ENCODE data around the gene DHCR24.

The DHCR24 gene

GRCh38 chr1:54844564-54844963 is 42.4 kb downstream of the DHCR24 start:
- DNase-seq, result no peak

DNA sequence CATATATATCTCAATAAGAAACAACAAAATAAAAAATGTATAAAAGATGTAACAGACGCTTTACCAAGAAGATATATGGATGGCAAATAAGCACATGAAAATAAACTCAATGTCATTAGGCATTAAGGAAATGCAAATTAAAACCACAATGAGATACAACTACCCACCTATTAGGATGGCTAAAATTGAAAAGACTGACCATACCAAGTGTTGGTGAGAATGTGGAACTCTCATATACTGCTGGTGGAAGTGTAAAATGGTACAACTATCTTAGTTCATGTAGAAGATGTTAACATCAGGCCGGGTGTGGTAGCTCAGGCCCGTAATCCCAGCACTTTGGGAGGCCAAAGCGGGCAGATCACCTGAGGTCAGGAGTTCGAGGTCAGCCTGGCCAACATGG is 43.5 kb downstream of the DHCR24 start:
- no peak for DNase-seq

DNA sequence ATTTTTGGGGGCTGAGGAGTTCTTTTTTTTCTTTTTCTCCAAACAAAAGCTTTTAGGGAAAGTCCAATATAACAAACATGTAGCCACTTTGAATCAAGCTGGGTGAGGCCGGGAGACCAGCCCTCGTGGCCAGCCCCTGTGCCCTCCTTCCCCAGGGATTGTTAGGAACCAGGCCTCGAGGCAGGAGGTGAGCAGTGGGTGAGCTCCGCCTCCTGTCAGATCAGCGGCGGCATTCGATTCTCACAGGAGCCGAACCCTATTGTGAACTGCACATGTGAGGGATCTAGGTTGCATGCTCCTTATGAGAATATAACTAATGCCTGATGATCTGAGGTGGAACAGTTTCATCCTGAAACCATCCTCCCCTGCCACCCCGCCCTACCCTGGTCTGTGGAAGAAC is 44.0 kb downstream of the DHCR24 start:
- no peak for DNase-seq

- DNase-seq, result no peak
These were observed 44.6 kb downstream of the DHCR24 start for GRCh38 chr1:54842206-54842915.

DNA sequence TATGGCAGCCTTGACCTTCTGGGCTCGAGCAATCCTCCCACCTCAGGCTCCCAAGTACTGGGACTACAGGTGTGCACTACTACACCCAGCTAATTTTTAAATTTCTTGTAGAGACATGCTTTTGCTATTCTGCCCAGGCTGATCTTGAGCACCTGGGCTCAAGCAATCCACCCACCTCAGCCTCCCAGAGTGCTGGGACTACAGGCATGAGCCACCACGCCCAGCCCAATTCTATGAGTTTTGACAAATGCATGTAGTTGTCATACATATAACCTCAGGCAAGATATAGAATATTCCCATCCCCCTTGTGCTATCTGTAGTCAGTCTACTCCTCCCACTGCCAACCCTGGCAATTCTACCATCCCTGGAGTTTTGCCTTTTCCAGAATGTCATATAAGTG is 47.2 kb downstream of the DHCR24 start:
- DNase-seq, result no peak

DNA sequence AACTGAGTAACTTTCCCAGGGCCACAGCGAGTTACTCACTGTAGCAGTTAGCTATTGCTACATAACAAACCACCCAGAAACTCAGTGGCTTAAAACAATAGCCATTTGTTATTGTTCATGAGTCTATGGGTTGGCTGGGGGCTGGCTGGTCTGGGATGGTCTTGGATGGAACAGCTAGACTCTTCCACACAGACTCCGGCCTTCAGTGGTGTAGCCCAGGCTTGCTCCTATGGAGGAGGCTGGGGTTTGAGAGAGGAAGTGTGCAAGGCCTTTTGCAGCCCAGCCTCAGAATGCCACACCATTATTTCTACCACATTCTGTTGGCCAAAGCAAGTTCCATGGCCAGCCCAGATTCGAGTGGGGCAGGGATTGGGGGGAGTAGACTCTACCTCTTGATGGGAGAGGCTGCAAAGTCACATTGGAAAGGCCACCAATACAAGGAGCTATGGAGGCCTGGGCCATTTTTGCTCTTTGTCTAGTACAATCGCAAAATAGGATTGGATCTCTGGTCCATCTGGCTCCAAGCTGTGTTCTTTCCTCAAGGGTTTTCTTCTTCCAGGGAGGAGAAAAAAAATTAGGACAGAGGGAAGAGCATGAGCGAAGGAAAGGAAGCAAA is 48.3 kb downstream of the DHCR24 start:
- no peak for DNase-seq

DNA sequence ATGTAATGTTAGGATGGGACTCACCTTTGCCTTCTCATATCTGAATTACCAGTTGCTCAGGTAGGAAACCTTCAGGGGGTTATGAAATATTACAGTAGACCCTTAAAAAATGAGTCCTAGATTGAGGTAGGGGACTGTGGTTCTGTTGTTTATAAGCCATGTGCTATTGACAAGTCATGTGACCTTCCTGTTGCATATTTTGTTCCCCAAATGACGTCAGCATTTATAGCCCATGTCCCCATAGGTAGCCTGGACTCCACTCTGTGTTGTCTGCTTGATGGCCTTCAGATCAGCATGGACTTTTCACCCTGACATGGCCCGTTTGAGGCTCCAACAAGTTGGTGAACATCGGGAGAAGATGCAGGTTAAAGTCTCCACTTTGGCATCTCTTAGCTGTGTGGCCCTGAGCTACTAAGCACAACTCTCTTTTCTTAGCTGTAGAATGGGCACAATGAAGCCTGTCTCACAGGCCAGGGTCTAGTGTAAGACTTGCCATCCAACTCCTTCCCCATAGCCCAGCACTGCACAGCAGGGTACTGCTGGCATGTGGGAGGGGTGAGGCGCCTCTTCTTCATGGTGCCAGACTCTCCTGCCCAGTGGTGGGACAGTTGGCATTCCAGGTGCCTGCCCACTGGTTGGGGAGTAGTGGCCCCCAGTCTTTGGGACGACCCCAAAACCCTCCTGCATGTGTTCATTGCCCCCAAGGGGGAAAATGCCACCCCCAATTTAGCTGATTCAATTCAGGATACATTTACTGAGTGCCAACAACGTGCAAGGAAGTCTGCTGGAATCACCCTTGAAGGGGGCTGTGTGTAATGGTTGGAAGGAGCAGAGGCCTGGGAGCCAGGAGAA is 49.8 kb downstream of the DHCR24 start:
- DNase-seq, result no peak

GRCh38 chr1:54836594-54836993 is 50.4 kb downstream of the DHCR24 start:
- DNase-seq, result no peak

GRCh38 chr1:54835970-54836369 is 51.0 kb downstream of the DHCR24 start:
- DNase-seq, result peak; percentile 32

- DNase-seq, result no peak
These were observed 51.7 kb downstream of the DHCR24 start for GRCh38 chr1:54835131-54835898.

DNA sequence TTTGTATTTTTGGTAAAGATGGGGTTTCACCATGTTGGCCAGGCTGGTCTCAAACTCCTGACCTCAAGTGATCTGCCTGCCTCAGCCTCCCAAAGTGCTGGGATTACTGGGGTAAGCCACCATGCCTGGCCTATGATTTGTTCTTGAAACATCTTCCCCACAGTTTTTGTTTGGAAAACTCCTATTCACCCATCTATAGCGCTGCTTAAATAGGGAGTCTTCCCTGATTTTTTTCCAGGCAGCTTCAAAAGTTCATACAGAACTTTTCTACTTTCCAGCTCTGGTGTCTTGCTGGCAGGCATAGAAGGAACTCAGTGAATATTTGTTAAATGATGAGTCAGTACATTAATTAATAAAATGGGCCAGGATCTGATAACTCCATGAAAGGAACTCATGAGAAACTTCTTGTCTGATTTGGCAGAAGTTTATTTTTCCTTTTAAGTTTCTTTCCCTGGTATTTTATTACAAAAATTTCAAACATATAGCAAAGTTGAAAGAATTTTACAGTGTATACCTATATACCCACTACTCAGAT is 52.9 kb downstream of the DHCR24 start:
- no peak for DNase-seq

DNA sequence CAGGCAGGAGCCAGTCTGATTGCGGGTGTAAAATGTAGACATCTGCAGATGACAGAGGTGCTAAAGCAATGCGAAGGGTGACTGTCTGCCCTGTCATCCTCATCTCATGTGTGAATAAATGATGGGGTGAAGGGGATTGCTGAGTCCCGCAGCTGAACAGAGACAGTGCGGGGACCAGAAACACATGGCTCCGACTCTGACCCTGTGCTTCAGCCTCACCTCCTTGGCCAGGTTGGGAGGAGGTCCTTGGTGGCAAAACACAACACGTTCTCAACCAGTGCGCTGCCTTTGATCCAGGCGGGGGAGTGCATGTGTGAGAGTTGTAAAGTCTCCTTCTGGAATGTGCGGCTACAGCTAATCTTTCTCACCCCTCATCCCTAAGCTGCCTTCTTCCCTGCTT is 53.9 kb downstream of the DHCR24 start:
- no peak for DNase-seq

DNA sequence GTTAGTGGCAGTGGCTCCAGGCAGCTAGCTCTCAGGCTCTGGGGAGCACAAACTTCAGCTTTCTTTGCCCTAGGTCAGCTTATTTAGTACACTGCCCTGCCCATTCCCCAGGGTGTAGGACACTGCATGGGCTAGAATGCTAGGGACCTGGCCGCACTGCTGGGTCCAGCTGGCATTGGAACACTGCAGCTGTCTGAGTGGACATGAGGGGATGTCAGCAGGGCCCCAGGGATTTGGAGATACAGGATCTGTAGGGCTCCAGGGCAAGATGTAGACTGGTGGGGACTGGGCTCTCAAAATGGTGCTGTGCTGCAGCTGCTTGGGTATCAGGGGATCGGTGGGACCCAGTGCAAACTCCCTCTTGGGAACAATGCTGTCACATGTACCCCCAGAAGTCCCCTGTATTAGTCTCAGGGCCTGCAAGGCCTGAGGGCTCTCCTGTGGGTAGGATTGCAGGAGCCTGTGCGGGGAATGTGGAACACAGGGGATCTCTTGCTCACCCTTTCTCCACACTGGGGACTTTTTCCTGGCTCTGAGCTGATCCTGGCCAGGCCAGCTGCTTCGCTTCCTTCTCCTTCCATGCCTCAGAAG is 60.7 kb downstream of the DHCR24 start:
- DNase-seq, result no peak

DNA sequence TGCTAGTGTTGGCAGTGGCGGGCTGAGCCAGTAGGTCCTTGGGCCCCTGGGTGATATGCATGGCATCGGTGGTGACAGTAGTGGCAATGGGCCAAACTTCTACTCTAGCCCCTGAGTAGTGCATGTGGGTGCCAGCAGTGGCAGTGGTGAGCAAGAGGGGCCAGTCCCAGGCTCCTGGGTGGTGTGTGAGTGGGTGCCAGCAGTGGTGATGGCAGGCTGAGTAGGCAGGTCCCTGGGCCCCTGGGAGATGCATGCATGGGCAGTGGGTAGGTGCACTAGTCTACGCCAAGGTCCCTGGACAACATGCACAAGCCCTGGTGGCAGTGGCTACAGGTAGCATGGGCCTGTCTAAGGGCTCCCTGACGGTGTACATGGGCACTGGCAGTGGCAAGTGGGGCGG is 61.3 kb downstream of the DHCR24 start:
- DNase-seq, result no peak

DNA sequence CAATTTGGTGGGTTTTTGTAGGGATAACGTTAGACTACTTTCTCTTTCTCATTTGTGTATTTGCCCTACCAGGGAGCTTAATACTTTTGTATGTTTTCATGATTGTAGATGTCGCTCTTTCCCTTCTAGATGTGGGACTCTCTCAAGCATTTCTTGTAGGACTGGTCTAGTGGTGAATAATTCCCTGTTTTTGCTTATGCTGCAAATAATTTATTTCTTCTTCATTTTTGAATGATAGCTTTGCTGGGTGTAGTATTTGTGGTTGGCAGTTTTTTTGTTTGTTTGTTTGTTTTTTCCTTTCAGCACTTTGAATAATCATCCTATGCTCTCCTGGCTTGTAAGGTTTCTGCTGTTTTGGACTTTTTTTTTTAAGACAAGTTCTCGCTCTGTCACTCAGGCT is 63.3 kb downstream of the DHCR24 start:
- DNase-seq, result no peak

GRCh38 chr1:54819733-54820132 is 67.3 kb downstream of the DHCR24 start:
- no peak for DNase-seq

GRCh38 chr1:54819195-54819536 is 67.8 kb downstream of the DHCR24 start:
- DNase-seq, result no peak

GRCh38 chr1:54818461-54819194 is 68.4 kb downstream of the DHCR24 start:
- DNase-seq, result no peak

- no peak for DNase-seq
These were observed 70.0 kb downstream of the DHCR24 start for GRCh38 chr1:54816951-54817350.

DNA sequence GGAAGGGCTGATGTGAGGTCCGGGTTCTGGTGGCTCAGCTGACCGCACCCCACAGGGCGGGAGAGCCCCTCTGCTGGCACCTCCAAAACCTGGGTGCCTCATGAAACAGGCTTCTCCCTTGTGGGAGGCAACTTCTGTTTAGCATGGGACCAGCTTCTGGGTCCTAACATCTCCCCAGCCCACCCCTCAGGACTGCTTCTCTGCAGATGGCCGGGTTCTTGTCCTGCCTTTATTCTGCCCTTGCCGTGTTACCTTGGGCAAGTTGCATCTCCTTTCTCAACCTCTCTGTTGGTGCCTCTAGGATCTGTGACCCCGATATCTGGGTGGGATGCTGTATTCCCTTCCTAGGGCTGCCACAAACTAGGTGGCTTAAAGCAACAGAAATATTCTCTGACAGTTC is 70.9 kb downstream of the DHCR24 start:
- DNase-seq, result no peak

GRCh38 chr1:54815086-54815876 is 71.7 kb downstream of the DHCR24 start:
- no peak for DNase-seq
